Endothelial cell (in vitro differentiated cells): ENCODE data around the gene ECM1. TPM values are rescaled to one million over a fixed set of nuclear protein-coding genes. Genes with fewer than 3 reads are reported as not detected.

ENCODE experiments used
- DNase-seq: peaks from one replicate; pipeline ENCODE4 v3.0.0; 2021; ENCODE audit warnings: low spot score
- H3K27ac Mint-ChIP-seq: one replicate; pipeline ENCODE4 v1.8.0; 2021; ENCODE audit warnings: mixed read lengths, inconsistent platforms; ENCODE audit not compliant: unreplicated experiment
- H3K27me3 Mint-ChIP-seq: one replicate; pipeline ENCODE4 v1.8.0; 2021; ENCODE audit warnings: mild to moderate bottlenecking, moderate library complexity, mixed read lengths, inconsistent platforms; ENCODE audit not compliant: unreplicated experiment
- H3K36me3 Mint-ChIP-seq: one replicate; pipeline ENCODE4 v1.8.0; 2021; ENCODE audit warnings: mild to moderate bottlenecking, low read depth, mixed read lengths, inconsistent platforms; ENCODE audit not compliant: unreplicated experiment
- H3K4me1 Mint-ChIP-seq: one replicate; pipeline ENCODE4 v1.8.0; 2021; ENCODE audit warnings: mild to moderate bottlenecking, mixed read lengths, inconsistent platforms; ENCODE audit not compliant: unreplicated experiment
- H3K4me3 Mint-ChIP-seq: one replicate; pipeline ENCODE4 v1.8.0; 2021; ENCODE audit warnings: mild to moderate bottlenecking, mixed read lengths, inconsistent platforms; ENCODE audit not compliant: unreplicated experiment
- H3K9me3 Mint-ChIP-seq: one replicate; pipeline ENCODE4 v1.8.0; 2021; ENCODE audit warnings: mixed read lengths, inconsistent platforms; ENCODE audit not compliant: unreplicated experiment
- total RNA-seq: library from RNA; stranded (reverse); fragmentation: NEBNext Ultra II Directional; extraction: Animal tissue kit (Norgen Biotek cat#: 25700); gene quantifications from one replicate; pipeline ENCODE4 v1.2.1, GENCODE V29; 2021; ENCODE audit not compliant: unreplicated experiment
- TF ChIP-seq, protein P1 (sequence below): fragments of 200-600 bp; sonication (generic); IDR thresholded peaks from one replicate; pipeline ENCODE4 v1.5.0; 2021; ENCODE audit warnings: antibody characterized with exemption; ENCODE audit not compliant: unreplicated experiment

ECM1 gene
- total RNA-seq, 1 donor from 2014 or later: 637 TPM

DNA sequence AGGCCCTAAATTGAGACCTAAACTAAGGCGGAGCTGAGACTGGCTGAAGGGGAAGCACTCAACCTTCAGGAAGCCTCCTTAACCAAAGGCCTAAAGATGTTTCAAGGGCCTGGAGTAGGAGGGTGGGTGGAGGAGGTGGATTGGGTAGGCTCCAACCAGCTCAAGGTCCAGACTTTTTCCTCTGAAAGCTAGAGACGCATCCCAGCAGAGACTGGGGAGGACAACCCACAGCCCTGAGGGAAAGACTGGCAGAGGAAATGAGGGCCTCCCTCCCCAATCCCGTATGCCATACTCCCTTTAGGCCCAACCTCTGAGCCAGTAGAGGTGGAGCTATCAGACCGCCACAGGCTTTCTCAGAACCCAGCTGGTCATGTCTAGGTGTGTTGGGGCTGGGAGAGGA is 1.1 kb downstream of the ECM1 start:
- TF ChIP-seq, protein P1, sequence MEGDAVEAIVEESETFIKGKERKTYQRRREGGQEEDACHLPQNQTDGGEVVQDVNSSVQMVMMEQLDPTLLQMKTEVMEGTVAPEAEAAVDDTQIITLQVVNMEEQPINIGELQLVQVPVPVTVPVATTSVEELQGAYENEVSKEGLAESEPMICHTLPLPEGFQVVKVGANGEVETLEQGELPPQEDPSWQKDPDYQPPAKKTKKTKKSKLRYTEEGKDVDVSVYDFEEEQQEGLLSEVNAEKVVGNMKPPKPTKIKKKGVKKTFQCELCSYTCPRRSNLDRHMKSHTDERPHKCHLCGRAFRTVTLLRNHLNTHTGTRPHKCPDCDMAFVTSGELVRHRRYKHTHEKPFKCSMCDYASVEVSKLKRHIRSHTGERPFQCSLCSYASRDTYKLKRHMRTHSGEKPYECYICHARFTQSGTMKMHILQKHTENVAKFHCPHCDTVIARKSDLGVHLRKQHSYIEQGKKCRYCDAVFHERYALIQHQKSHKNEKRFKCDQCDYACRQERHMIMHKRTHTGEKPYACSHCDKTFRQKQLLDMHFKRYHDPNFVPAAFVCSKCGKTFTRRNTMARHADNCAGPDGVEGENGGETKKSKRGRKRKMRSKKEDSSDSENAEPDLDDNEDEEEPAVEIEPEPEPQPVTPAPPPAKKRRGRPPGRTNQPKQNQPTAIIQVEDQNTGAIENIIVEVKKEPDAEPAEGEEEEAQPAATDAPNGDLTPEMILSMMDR: no peak
- Mint-ChIP-seq H3K27ac (peak overlapping the region; percentile 94), H3K4me3 (peak overlapping the region; percentile 84), H3K9me3 (no peaks in the 10 kb centered on the region), H3K36me3 (peaks cover 38% of the 10 kb centered on the region), H3K4me1 (peaks cover 78% of the 10 kb centered on the region), H3K27me3 (peaks cover 14% of the 10 kb centered on the region)
- no peak for DNase-seq

DNA sequence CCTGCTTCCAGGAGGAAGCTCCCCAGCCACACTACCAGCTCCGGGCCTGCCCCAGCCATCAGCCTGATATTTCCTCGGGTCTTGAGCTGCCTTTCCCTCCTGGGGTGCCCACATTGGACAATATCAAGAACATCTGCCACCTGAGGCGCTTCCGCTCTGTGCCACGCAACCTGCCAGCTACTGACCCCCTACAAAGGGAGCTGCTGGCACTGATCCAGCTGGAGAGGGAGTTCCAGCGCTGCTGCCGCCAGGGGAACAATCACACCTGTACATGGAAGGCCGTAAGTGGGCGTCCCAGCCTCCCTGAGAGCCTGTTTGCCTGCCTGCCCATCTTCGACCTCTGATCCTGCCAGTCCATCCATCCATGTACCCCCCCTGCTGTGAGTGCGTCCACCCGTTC is 3.6 kb downstream of the ECM1 start:
- Mint-ChIP-seq H3K27ac (peak overlapping the region; percentile 54), H3K4me1 (peaks cover 73% of the 10 kb centered on the region), H3K4me3 (peak overlapping the region; percentile 88), H3K27me3 (peaks cover 24% of the 10 kb centered on the region), H3K9me3 (no peaks in the 10 kb centered on the region), H3K36me3 (peaks cover 26% of the 10 kb centered on the region)
- TF ChIP-seq, protein P1: no peak
- no peak for DNase-seq

DNA sequence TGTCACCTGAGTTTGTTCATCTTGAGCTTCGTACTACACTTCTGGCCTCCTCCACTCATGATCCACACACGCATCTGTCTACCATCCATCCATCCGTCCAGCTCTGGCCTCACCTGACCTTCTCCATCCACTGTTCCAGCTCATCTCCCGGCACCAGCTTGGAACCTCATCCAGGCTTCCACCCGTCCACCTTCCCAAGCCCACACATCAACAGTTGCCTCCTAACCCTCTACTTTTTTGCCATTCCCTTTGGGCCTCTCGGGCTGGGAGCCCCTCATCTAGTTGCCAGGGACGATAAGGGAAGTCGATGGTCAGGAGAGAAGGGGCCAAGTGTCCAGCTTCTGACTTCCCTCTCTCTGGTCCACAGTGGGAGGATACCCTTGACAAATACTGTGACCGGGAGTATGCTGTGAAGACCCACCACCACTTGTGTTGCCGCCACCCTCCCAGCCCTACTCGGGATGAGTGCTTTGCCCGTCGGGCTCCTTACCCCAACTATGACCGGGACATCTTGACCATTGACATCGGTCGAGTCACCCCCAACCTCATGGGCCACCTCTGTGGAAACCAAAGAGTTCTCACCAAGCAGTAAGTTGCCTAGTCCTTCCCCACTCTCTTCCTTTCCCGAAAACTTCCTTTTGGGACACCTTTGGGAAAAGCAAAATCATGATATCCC is 4.2 kb downstream of the ECM1 start:
- H3K4me3 Mint-ChIP-seq: peak overlapping the region; percentile 88
- no peaks in the 10 kb centered on the region for H3K9me3 Mint-ChIP-seq
- no peak for DNase-seq
- H3K36me3 Mint-ChIP-seq: peaks cover 26% of the 10 kb centered on the region
- H3K27me3 Mint-ChIP-seq: peaks cover 24% of the 10 kb centered on the region
- peaks cover 70% of the 10 kb centered on the region for H3K4me1 Mint-ChIP-seq
- peak overlapping the region; percentile 54 for H3K27ac Mint-ChIP-seq
- TF ChIP-seq, protein P1: no peak

DNA sequence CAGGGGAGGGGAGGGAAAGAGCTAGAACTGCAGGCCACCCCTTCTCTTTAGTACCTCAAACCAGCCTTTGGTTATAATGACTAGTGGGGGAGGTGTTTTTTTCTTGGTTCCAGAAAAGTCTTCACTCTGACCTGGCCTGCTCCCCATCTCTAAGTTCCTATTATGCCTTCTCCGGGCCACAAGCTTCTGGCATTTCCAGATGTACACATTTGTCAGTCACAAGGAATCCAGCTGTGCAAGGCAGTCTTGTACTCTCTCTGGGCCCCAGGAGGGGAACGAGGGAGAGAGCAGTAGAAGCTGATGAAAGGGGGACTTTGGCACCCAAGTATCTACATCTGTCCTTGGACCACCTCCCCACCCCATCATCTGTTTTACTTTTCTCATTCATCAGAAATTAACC is 4.9 kb downstream of the ECM1 start:
- DNase-seq: no peak
- Mint-ChIP-seq H3K4me3 (peak overlapping the region; percentile 88), H3K4me1 (peaks cover 66% of the 10 kb centered on the region), H3K9me3 (no peaks in the 10 kb centered on the region), H3K27me3 (peaks cover 24% of the 10 kb centered on the region), H3K27ac (no peak overlapping the region), H3K36me3 (peaks cover 22% of the 10 kb centered on the region)
- TF ChIP-seq, protein P1: no peak

DNA sequence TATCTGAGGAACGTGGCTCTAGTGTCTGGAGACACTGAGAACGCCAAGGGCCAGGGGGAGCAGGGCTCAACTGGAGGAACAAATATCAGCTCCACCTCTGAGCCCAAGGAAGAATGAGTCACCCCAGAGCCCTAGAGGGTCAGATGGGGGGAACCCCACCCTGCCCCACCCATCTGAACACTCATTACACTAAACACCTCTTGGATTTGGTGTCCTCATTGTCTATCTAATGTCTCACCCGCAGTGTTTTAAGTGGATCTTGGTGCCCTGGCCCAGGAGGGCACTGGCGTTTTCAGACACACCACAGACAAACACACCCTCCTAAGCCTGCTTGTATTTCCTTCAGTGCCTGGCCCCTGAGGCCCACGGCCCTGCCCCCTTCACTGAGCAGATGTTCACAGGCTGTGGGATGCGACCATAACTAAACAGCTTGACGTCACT is 5.5 kb downstream of the ECM1 start:
- H3K27ac Mint-ChIP-seq: no peak overlapping the region
- peaks cover 22% of the 10 kb centered on the region for H3K27me3 Mint-ChIP-seq
- H3K36me3 Mint-ChIP-seq: peaks cover 22% of the 10 kb centered on the region
- DNase-seq: no peak
- H3K4me3 Mint-ChIP-seq: peak overlapping the region; percentile 80
- TF ChIP-seq, protein P1: no peak
- no peaks in the 10 kb centered on the region for H3K9me3 Mint-ChIP-seq
- H3K4me1 Mint-ChIP-seq: peaks cover 61% of the 10 kb centered on the region
